ENCODE measurements around the gene SLC36A3.

DNA sequence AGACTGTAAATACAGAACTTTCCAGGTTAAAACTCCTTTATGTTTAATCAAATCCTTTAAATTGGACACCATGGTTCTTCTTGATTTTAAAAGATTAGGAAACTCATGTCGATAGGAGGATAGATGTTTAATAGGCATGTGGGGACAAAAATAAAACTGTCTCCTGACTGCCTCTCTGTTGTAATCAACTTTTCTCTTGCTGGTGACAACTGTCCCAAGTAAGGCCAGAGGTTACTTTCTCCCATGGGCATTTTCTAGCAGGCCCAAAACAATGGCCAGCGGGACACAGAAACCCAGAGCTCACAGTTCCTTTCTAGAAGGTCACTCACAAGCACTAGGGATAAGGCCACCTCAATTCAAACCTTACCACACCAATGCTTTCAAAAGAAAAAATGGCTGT, 29.3 kb upstream of the SLC36A3 start:
- TF ChIP-seq, protein P1, sequence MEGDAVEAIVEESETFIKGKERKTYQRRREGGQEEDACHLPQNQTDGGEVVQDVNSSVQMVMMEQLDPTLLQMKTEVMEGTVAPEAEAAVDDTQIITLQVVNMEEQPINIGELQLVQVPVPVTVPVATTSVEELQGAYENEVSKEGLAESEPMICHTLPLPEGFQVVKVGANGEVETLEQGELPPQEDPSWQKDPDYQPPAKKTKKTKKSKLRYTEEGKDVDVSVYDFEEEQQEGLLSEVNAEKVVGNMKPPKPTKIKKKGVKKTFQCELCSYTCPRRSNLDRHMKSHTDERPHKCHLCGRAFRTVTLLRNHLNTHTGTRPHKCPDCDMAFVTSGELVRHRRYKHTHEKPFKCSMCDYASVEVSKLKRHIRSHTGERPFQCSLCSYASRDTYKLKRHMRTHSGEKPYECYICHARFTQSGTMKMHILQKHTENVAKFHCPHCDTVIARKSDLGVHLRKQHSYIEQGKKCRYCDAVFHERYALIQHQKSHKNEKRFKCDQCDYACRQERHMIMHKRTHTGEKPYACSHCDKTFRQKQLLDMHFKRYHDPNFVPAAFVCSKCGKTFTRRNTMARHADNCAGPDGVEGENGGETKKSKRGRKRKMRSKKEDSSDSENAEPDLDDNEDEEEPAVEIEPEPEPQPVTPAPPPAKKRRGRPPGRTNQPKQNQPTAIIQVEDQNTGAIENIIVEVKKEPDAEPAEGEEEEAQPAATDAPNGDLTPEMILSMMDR (IDR thresholded peaks at IDR 0.05) = no peak
- TF ChIP-seq POLR2A (IDR thresholded peaks at IDR 0.05) = no peak

All from heart left ventricle (tissue), 13 donors.